Natural killer cell treated with Interleukin-12 subunit alpha and Interleukin-12 subunit beta and Interleukin-15 and Interleukin-18, amount 100 ng/mL, for 72 hours (primary cell): ENCODE data around the gene CASP9. TPM values are rescaled to one million over a fixed set of nuclear protein-coding genes. Genes with fewer than 3 reads are reported as not detected.
A peak's percentile ranks its signal among the peaks of the same experiment; 100 is the strongest.
"Not testable (repeated sequence)": the region's sequence is repeated elsewhere in the genome, so short reads cannot be mapped to it uniquely, and the experiment has no call there.

ENCODE experiments used
- ATAC-seq, 2 donors: fragments of 150-1000 bp; cut with Tn5 transposase in 1 of 2; sonication (Bioruptor Pico), chemical (Tn5 transposase) in 1 of 2; 2 replicates each; pipeline ENCODE4 v1.10.0; 2021
- DNase-seq: peaks from one replicate; pipeline ENCODE4 v3.0.0; 2022; ENCODE audit warnings: low spot score
- H3K27ac Mint-ChIP-seq, 2 donors: 1 replicate in 1 of 2; 2 replicates in 1 of 2; pipeline ENCODE4 v1.8.0; 2022; ENCODE audit warnings: mixed read lengths in 2 of 2, mild to moderate bottlenecking in 1 of 2, moderate library complexity in 1 of 2
- H3K27me3 Mint-ChIP-seq, 2 donors: 1 replicate in 1 of 2; 2 replicates in 1 of 2; pipeline ENCODE4 v1.8.0; 2022; ENCODE audit warnings: mixed read lengths in 2 of 2
- H3K36me3 Mint-ChIP-seq: one replicate; pipeline ENCODE4 v1.8.0; 2022; ENCODE audit warnings: mixed read lengths
- H3K4me1 Mint-ChIP-seq, 2 donors: 1 replicate in 1 of 2; 2 replicates in 1 of 2; pipeline ENCODE4 v1.8.0; 2022; ENCODE audit warnings: low read depth in 2 of 2, mixed read lengths in 2 of 2, mild to moderate bottlenecking in 1 of 2
- H3K4me3 Mint-ChIP-seq: one replicate; pipeline ENCODE4 v1.8.0; 2022; ENCODE audit warnings: mixed read lengths
- H3K9me3 Mint-ChIP-seq: 2 replicates; pipeline ENCODE4 v1.8.0; 2022; ENCODE audit warnings: mixed read lengths
- total RNA-seq, 2 donors: library from RNA; stranded (reverse); gene quantifications; one replicate each; pipeline ENCODE4 v1.2.3, GENCODE V29; 2022

The CASP9 gene
- total RNA-seq, 2 donors from 2014 or later: 15.1 to 18.0 TPM

GRCh38 chr1:15482455-15482854 is 41.6 kb downstream of the CASP9 start:
- DNase-seq, H3K27me3 Mint-ChIP-seq, ATAC-seq, H3K36me3 Mint-ChIP-seq, H3K9me3 Mint-ChIP-seq, H3K4me1 Mint-ChIP-seq, H3K4me3 Mint-ChIP-seq, H3K27ac Mint-ChIP-seq: not testable (repeated sequence)

- Mint-ChIP-seq H3K4me1 (no peaks in the 10 kb centered on the region), H3K9me3 (no peaks in the 10 kb centered on the region), H3K27ac (no peak overlapping the region), H3K4me3 (no peak overlapping the region), H3K27me3 (no peaks in the 10 kb centered on the region), H3K36me3 (no peaks in the 10 kb centered on the region)
- ATAC-seq (no peak), DNase-seq (no peak)
These were observed 44.2 kb downstream of the CASP9 start for GRCh38 chr1:15479654-15480347.

GRCh38 chr1:15477646-15478212 is 46.3 kb downstream of the CASP9 start:
- H3K4me1 Mint-ChIP-seq: no peaks in the 10 kb centered on the region
- H3K36me3 Mint-ChIP-seq: no peaks in the 10 kb centered on the region
- DNase-seq (no peak), ATAC-seq (no peak)
- H3K9me3 Mint-ChIP-seq: no peaks in the 10 kb centered on the region
- no peak overlapping the region for H3K27ac Mint-ChIP-seq
- no peak overlapping the region for H3K4me3 Mint-ChIP-seq
- no peaks in the 10 kb centered on the region for H3K27me3 Mint-ChIP-seq

- no peak for DNase-seq
- Mint-ChIP-seq H3K4me3 (no peak overlapping the region), H3K27ac (no peak overlapping the region), H3K36me3 (no peaks in the 10 kb centered on the region), H3K4me1 (no peaks in the 10 kb centered on the region), H3K9me3 (no peaks in the 10 kb centered on the region), H3K27me3 (no peaks in the 10 kb centered on the region)
- no peak for ATAC-seq
These were observed 47.1 kb downstream of the CASP9 start for GRCh38 chr1:15476927-15477326.

GRCh38 chr1:15475752-15476314 is 48.2 kb downstream of the CASP9 start, which contains the start of gene CELA2B:
Gene CELA2B, plus strand, starts transcription at chr1:15476104. Its CDS starts 22 bp downstream, at chr1:15476126.
- Mint-ChIP-seq H3K27me3 (no peaks in the 10 kb centered on the region), H3K9me3 (no peaks in the 10 kb centered on the region), H3K27ac (no peak within 1 kb of the TSS), H3K4me3 (no peak within 1 kb of the TSS), H3K4me1 (no peaks in the 10 kb centered on the region), H3K36me3 (no peaks in the 10 kb centered on the region)
- DNase-seq (no peak), ATAC-seq (no peak)

GRCh38 chr1:15472587-15472986 is 51.4 kb downstream of the CASP9 start:
- Mint-ChIP-seq H3K9me3 (no peaks in the 10 kb centered on the region), H3K4me3 (no peak overlapping the region), H3K27me3 (no peaks in the 10 kb centered on the region), H3K27ac (no peak overlapping the region), H3K36me3 (no peaks in the 10 kb centered on the region), H3K4me1 (no peaks in the 10 kb centered on the region)
- ATAC-seq (no peak), DNase-seq (no peak)

GRCh38 chr1:15471723-15472122 is 52.3 kb downstream of the CASP9 start:
- H3K36me3 Mint-ChIP-seq, H3K27me3 Mint-ChIP-seq, H3K4me3 Mint-ChIP-seq, ATAC-seq, DNase-seq, H3K4me1 Mint-ChIP-seq, H3K27ac Mint-ChIP-seq, H3K9me3 Mint-ChIP-seq: not testable (repeated sequence)

GRCh38 chr1:15471067-15471466 is 52.9 kb downstream of the CASP9 start:
- H3K27ac Mint-ChIP-seq, DNase-seq, H3K4me3 Mint-ChIP-seq, H3K4me1 Mint-ChIP-seq, H3K27me3 Mint-ChIP-seq, H3K36me3 Mint-ChIP-seq, ATAC-seq, H3K9me3 Mint-ChIP-seq: not testable (repeated sequence)

- not testable (repeated sequence) for H3K36me3 Mint-ChIP-seq, H3K9me3 Mint-ChIP-seq, DNase-seq, H3K4me1 Mint-ChIP-seq, H3K4me3 Mint-ChIP-seq, H3K27ac Mint-ChIP-seq, H3K27me3 Mint-ChIP-seq
- peak in 1 of 2 donors; percentile 31 for ATAC-seq
These were observed 54.1 kb downstream of the CASP9 start for GRCh38 chr1:15469821-15470448.

- Mint-ChIP-seq H3K36me3 (no peaks in the 10 kb centered on the region), H3K4me3 (no peak overlapping the region), H3K4me1 (no peaks in the 10 kb centered on the region), H3K27ac (no peak overlapping the region), H3K27me3 (no peaks in the 10 kb centered on the region), H3K9me3 (no peaks in the 10 kb centered on the region)
- DNase-seq: no peak
- no peak for ATAC-seq
These were observed 54.7 kb downstream of the CASP9 start for GRCh38 chr1:15469361-15469760.

GRCh38 chr1:15468145-15468544 is 55.9 kb downstream of the CASP9 start:
- no peaks in the 10 kb centered on the region for H3K9me3 Mint-ChIP-seq
- no peaks in the 10 kb centered on the region for H3K4me1 Mint-ChIP-seq
- DNase-seq (no peak), ATAC-seq (no peak)
- H3K27me3 Mint-ChIP-seq: no peaks in the 10 kb centered on the region
- H3K36me3 Mint-ChIP-seq: no peaks in the 10 kb centered on the region
- H3K27ac Mint-ChIP-seq: no peak overlapping the region
- H3K4me3 Mint-ChIP-seq: no peak overlapping the region

GRCh38 chr1:15466955-15467625 is 56.9 kb downstream of the CASP9 start:
- not testable (repeated sequence) for DNase-seq, H3K4me1 Mint-ChIP-seq, H3K4me3 Mint-ChIP-seq, H3K27me3 Mint-ChIP-seq, H3K36me3 Mint-ChIP-seq, ATAC-seq, H3K9me3 Mint-ChIP-seq, H3K27ac Mint-ChIP-seq

- no peaks in the 10 kb centered on the region for H3K36me3 Mint-ChIP-seq
- H3K27ac Mint-ChIP-seq: no peak overlapping the region
- no peaks in the 10 kb centered on the region for H3K4me1 Mint-ChIP-seq
- H3K27me3 Mint-ChIP-seq: no peaks in the 10 kb centered on the region
- no peak for ATAC-seq
- no peak overlapping the region for H3K4me3 Mint-ChIP-seq
- H3K9me3 Mint-ChIP-seq: no peaks in the 10 kb centered on the region
- DNase-seq: no peak
These were observed 58.3 kb downstream of the CASP9 start for GRCh38 chr1:15465674-15466073.

- not testable (repeated sequence) for DNase-seq, ATAC-seq, H3K27me3 Mint-ChIP-seq
These were observed 60.1 kb downstream of the CASP9 start for GRCh38 chr1:15463926-15464322.

More at GRCh38 chr1:15463926-15464322, 60.1 kb downstream of the CASP9 start:
- H3K4me3 Mint-ChIP-seq, H3K9me3 Mint-ChIP-seq, H3K4me1 Mint-ChIP-seq, H3K36me3 Mint-ChIP-seq, H3K27ac Mint-ChIP-seq: not testable (repeated sequence)
